Right lobe of liver (tissue), 6 donors: ENCODE results near the gene BHLHA15. TPM values are rescaled to one million over a fixed set of nuclear protein-coding genes. Genes with fewer than 3 reads are reported as not detected.

Experiments
- ATAC-seq, 4 donors: fragments of 200-7000 bp; cut with Tn5 transposase; one replicate each; pipeline ENCODE4 v1.9.1; 2020; ENCODE audit warnings: mild to moderate bottlenecking in 4 of 4, moderate library complexity in 4 of 4
- DNase-seq, 3 donors: peaks; one replicate each; pipeline ENCODE4 v3.0.0-alpha.2; 2020
- H3K27ac ChIP-seq, 3 donors: fragments of 200-600 bp; one replicate each; pipeline ENCODE4 v1.8.0; 2022
- H3K27me3 ChIP-seq, 2 donors: fragments of 200-600 bp; one replicate each; pipeline ENCODE4 v1.8.0; 2022
- H3K36me3 ChIP-seq, 4 donors: fragments of 200-600 bp; sonication (generic) in 1 of 4; one replicate each; pipeline versions ENCODE4 v1.5.1 to v1.8.0; 2017 to 2022; ENCODE audit warnings: control low read depth in 1 of 4
- H3K4me1 ChIP-seq, 4 donors: fragments of 200-600 bp; sonication (generic) in 1 of 4; one replicate each; pipeline versions ENCODE4 v1.5.1 to v1.8.0; 2017 to 2022; ENCODE audit warnings: control low read depth in 1 of 4
- H3K4me3 ChIP-seq, 3 donors: fragments of 200-600 bp; one replicate each; pipeline ENCODE4 v1.8.0; 2022
- H3K9me3 ChIP-seq, 4 donors: fragments of 200-600 bp; sonication (generic) in 1 of 4; one replicate each; pipeline versions ENCODE4 v1.5.1 to v1.8.0; 2017 to 2022; ENCODE audit warnings: control low read depth in 1 of 4
- CTCF ChIP-seq, 4 donors: fragments of 200-600 bp in 3 of 4; fragments of 450-650 bp in 1 of 4; IDR thresholded peaks; one replicate each; pipeline versions ENCODE4 v1.5.1 to v1.8.0; 2016 to 2022; ENCODE audit warnings: antibody characterized with exemption in 4 of 4, mild to moderate bottlenecking in 2 of 4
- POLR2A ChIP-seq: fragments of 450-650 bp; IDR thresholded peaks from one replicate; pipeline ENCODE4 v1.6.1; 2017; ENCODE audit warnings: antibody characterized with exemption, mild to moderate bottlenecking
- WGBS: methylation state at CpG from one replicate; pipeline ENCODE4 v1.1.6; 2018; ENCODE audit warnings: low coverage, low lambda C conversion rate; ENCODE audit not compliant: insufficient coverage; ENCODE audit errors: missing lambda C conversion rate; 5-methylcytosine and 5-hydroxymethylcytosine counted together
- intact Hi-C, 2 donors: fragments of 100-400 bp; cut with DNase I; formaldehyde crosslinking; loops; one replicate each; pipeline versions ENCODE4 v1.11.2 to v1.14.1; 2022
- total RNA-seq, 6 experiments: library from RNA; depleted of rRNA in 2 of 6; stranded (reverse); fragments of >200 nt in 2 of 6; fragmentation: NEBNext Ultra II Directional in 3 of 6; extraction: Animal tissue kit (Norgen Biotek cat#: 25700) in 3 of 6; gene quantifications; one replicate each; pipeline versions ENCODE4 v1.1.0 to v1.2.4, GENCODE V29; 2016 to 2023
- donor health status: DM: no; HTN: yes; CAD: no.
- donor health status: DM: no; HTN: no; CAD: no.
- donor health status: DM: no; HTN: no; CAD: no.
- donor health status: DM: no; HTN: yes; CAD: no.
- donor health status: DM: no; HTN: yes; CAD: no.

BHLHA15 gene
- total RNA-seq, 6 experiments from 2014 or later, result 2.3 to 25.9 (median 5.3) TPM

GRCh38 chr7:98223351-98223897 is 12.2 kb downstream of the BHLHA15 start:
- H3K4me1 ChIP-seq, result no peaks in the 10 kb centered on the region
- peaks cover 0 to 10% (median 0%) of the 10 kb centered on the region in 4 donors for H3K36me3 ChIP-seq
- H3K4me3 ChIP-seq, result no peak overlapping the region
- 82% methylated on average over 4 of the region's 15 CpGs for WGBS
- H3K27ac ChIP-seq, result no peak overlapping the region
- H3K27me3 ChIP-seq, result no peaks in the 10 kb centered on the region
- no peak for TF ChIP-seq CTCF (IDR thresholded peaks at IDR 0.05)
- no peak for TF ChIP-seq POLR2A
- DNase-seq (peak in 2 of 3 donors; percentile 7 to 29), ATAC-seq (no peak)
- intact Hi-C loops, result no loop called here
- H3K9me3 ChIP-seq, result no peaks in the 10 kb centered on the region

GRCh38 chr7:98223898-98224700 is 12.9 kb downstream of the BHLHA15 start:
- Histone ChIP-seq H3K27ac (no peak overlapping the region), H3K36me3 (peaks cover 0 to 10% (median 0%) of the 10 kb centered on the region in 4 donors), H3K9me3 (no peaks in the 10 kb centered on the region), H3K27me3 (no peaks in the 10 kb centered on the region), H3K4me1 (no peaks in the 10 kb centered on the region), H3K4me3 (no peak overlapping the region)
- DNase-seq (peak in 2 of 3 donors; percentile 13 to 50), ATAC-seq (peak in 2 of 4 donors; percentile 13 to 20)
- TF ChIP-seq CTCF (IDR thresholded peaks at IDR 0.05) (no peak), POLR2A (no peak)
- intact Hi-C loops, result no loop called here
- WGBS, result no CpG with 5 or more reads among the region's 21 CpGs

DNA sequence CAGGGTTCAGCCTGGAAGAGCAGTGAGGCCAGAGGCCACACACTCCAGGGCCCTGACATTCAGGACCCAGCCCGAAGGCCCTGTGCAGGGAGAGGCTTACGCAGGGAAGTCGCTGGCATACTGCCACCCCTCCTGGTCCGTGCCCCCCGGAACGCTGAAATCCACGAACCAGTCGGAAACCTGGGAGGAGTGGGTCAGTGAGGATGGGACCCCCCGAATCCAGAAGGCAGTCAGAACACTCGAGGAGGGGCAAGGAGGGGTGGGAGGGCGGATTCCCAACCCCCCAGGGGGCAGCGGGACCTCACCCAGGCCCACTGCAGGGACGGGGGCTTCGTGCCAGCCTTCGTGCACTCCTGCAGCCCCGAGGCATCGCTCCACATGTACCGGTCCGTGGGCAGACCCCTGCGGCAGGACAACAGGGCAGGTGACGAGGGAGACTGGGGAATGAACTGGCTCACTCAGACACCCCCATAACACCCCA is 13.5 kb downstream of the BHLHA15 start:
- DNase-seq, result peak in 1 of 3 donors; percentile 43
- TF ChIP-seq POLR2A (no peak), CTCF (IDR thresholded peaks at IDR 0.05) (no peak)
- no CpG with 5 or more reads among the region's 21 CpGs for WGBS
- Histone ChIP-seq H3K27me3 (no peaks in the 10 kb centered on the region), H3K27ac (no peak overlapping the region), H3K36me3 (peaks cover 0 to 10% (median 0%) of the 10 kb centered on the region in 4 donors), H3K9me3 (no peaks in the 10 kb centered on the region), H3K4me1 (no peaks in the 10 kb centered on the region), H3K4me3 (no peak overlapping the region)
- no peak for ATAC-seq
- intact Hi-C loops, result no loop called here

DNA sequence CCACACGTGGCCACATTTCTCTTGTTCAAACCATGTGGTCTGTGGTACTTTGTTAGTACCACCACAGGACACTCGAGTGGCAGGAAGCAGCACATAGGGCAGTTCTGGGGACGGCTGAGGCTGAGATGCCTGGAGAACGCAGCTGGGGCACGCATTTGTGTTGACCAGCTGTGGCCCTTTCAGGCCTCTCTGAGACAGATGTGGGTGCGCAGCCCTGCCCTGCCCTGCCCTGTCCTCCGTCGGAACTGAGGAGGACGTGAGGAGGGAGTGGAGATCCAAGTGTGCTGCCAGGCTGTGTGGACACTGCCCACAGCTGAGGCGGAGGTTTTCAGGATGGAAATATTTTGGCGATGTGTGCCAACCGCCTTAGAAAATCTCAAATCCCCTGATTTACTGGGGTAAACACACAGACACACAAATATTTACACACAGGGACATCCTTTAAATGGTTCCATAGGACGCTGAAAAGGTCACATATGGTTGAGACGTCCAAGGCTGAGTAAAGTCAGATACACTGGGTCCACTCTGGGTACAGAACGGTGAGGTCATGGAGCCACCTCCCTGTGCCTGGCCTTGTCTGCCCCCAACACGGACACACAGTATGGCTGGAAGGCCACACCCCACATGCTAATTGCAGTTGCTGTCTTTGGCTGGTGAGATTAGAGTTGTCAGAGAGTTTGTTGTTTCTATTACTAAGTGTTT is 14.8 kb downstream of the BHLHA15 start:
- no peaks in the 10 kb centered on the region for H3K27me3 ChIP-seq
- no peaks in the 10 kb centered on the region for H3K9me3 ChIP-seq
- H3K27ac ChIP-seq, result no peak overlapping the region
- intact Hi-C loops, result no loop called here
- WGBS, result no CpG with 5 or more reads among the region's 16 CpGs
- peaks cover 0 to 10% (median 0%) of the 10 kb centered on the region in 4 donors for H3K36me3 ChIP-seq
- H3K4me3 ChIP-seq, result no peak overlapping the region
- no peak for ATAC-seq
- DNase-seq, result no peak
- TF ChIP-seq CTCF (IDR thresholded peaks at IDR 0.05) (no peak), POLR2A (no peak)
- no peaks in the 10 kb centered on the region for H3K4me1 ChIP-seq
